DMS79 treated with DMSO at 0.1 percent for 48 hours (cell line): ENCODE data around the gene CDC25A.
"Not testable (repeated sequence)": the region's sequence is repeated elsewhere in the genome, so short reads cannot be mapped to it uniquely, and the experiment has no call there.

Source experiments
- DNase-seq: peaks from one replicate; lab custom pipeline; 2025; lab: John Stamatoyannopoulos, UW

CDC25A gene

GRCh38 chr3:48140936-48141603 is 47.1 kb downstream of the CDC25A start:
- DNase-seq = no peak

GRCh38 chr3:48140336-48140757 is 47.9 kb downstream of the CDC25A start:
- no peak for DNase-seq

- no peak for DNase-seq
Observed at GRCh38 chr3:48137425-48137999, 50.7 kb downstream of the CDC25A start.

DNA sequence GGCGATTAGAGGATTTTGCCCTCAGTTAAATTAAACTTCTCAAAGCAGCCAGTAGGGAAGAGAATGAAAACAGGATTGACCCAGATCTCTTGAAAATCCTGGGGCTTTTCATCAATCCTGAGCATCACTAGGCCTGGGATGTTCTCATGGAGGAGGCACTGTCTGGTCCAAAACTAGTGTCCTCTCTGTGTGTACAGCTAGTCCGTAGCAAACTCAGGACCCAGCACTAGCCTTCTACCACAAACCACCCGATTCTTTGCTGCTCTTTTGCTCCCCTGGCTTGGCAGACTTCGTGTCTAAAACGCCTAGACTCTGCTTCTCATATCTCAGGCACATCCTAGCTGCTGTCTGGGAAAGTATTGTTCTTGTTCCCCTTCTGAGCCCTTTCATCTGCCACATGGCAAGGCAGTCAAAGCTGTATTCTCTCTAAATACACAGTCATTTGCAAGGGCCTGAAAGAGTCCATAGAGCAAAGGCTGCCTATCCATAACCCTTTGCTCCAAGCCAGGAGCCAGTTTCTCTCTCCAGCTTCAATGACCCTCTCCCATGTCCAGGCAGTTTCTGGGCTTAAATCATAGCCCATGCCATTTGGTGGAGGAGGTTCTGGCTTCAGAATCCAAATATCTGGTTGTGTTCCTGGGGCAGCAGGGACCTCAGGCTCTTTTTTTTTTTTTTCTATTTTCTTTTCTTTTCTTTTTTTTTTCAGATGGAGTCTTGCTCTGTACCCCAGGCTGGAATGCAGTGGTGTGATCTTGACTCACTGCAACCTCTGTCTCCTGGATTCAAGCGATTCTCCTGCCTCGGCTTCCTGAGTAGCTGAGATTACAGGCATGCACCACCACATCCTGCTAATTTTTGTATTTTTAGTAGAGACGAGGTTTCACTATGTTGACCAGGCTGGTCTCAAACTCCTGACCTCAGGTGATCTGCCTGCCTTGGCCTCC is 52.4 kb downstream of the CDC25A start:
- DNase-seq = no peak

DNA sequence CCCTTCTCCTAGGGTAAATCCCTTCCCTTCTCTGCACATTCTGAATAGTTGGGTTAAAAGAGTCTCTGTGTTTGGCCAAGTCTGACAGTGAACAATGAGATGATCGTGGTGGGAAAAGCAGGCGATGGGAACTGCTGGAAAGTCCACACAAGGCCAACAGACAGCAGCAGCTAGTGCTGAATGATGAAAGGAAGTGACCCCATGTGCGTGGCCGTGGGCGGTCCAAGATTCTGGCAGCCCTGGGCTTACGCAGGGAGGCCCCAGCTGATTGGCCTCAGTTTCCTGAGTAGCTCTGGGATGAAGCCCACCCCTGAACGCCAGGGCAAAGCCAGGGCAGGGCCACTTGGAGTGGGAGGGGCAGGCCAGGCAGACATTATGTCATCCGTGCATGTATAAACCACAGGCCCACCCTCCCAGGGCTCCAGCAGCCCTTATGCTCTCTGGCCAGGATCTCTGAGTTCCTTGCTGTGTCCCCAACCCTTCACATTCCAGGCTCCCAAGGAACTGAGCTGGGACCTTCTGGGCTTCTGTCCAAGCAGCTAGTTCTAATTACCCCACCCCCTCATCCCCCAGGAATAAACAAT is 57.8 kb downstream of the CDC25A start:
- DNase-seq = peak; percentile 51

DNA sequence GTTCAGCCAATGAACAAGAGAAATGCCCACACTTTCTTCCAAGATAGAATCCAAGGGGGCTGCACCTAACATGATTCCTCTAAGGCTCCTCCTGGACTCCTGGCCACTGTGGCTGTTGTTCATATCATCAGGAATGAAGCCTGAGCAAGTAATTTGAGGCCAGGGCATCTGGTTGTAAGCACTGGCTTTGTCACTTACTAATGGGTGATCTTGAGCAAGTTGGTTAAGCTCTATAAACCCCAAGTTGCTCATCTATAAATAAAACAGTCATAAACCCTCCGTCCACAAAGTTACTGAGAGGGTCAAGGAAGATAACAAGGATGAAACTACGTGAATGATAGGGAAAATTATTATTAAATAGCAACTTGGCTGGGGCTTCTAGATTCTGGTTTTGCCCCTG is 58.3 kb downstream of the CDC25A start:
- DNase-seq = no peak

DNA sequence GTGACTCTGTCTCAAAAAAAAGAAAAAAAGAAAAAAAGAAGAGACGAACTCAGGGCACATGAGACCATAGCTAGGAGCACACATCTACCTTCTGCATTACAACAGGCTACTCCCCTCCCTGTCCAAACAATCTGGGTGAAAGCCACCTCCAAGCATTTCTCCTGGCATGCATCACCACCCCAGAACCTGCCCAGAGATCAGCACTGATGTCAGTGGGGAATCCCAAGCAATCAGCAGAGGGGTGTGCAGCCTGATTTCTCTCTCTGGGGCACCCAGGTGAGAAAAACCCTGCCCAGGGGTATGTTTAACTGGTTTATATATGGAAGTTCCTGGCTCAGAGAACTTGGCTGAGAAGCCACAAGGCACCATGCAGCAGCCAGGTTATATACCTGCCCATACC is 59.4 kb downstream of the CDC25A start:
- no peak for DNase-seq

- no peak for DNase-seq
Observed at GRCh38 chr3:48125886-48126622, 62.2 kb downstream of the CDC25A start.

DNA sequence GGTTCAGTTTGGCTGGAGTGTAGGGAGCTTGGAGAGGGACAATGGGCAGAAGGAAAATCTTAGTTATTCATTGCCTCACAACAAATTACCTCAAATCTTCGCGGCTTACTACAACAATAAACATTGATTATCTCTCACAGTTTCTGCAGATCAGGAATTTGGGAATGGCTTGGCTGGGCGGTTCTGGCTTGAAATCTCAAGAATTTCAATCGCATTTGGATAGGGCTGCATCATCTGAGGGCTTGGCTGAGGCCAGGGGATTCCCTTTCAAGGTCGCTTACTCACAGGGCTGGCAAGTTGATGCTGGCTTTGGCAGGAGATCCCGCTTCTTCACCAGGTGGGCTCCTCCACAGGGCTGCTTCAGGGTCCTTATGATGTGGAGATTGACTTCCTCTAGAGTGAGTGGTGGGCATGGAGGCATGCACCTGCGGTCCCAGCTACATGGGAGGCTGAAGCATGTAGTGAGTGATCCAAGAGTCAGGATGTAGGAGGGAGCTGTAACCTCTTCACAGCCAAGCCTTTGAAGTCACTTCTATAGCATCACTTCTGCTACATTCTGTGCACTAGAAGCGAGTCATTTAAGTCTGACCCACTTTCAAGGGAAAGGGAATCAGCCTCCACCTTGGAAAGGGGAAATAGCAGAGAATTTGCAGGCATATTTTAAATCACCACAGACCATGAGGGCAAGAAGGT is 63.1 kb downstream of the CDC25A start:
- DNase-seq = peak; percentile 6

DNA sequence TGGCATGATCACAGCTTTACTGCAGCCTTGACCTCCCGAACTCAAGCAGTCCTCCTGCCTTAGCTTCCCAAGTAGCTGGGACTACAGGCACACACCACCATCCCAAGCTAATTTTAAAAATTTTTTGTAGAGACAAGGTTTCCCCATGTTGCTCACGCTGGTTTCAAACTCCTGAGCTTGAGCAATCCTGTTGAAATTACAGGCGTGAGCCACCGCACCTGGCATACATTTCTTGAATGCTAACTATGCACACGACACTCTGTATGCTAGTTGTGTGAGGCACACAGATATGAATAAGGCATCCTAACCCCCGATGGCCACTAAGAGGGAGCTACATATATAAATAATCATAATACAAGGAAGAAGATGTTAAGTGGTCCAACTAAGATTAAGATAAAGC is 64.9 kb downstream of the CDC25A start:
- no peak for DNase-seq

GRCh38 chr3:48122504-48122903 is 65.7 kb downstream of the CDC25A start:
- no peak for DNase-seq

DNA sequence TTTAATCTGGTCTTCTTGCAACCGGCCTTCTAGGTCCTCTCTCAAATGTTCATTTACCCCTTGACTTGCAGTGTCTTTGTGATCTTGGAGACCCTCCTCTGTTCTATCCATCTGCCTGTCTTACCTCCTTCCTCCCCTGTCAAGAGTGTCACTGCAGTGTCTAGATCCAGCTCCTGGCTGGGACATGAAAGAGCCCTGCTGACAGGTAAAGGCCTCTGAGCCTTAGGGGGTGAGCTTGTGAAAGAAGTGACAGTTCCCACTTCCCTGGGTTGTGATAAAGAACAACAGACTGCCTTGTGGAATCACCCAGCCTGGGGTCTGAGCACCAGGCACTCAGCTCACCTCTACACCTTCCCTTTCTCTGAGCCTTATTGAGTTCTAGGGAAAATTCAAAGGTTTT is 68.0 kb downstream of the CDC25A start:
- no peak for DNase-seq

GRCh38 chr3:48119505-48120193 is 68.6 kb downstream of the CDC25A start:
- no peak for DNase-seq

- DNase-seq = no peak
Observed at GRCh38 chr3:48118928-48119327, 69.3 kb downstream of the CDC25A start.

DNA sequence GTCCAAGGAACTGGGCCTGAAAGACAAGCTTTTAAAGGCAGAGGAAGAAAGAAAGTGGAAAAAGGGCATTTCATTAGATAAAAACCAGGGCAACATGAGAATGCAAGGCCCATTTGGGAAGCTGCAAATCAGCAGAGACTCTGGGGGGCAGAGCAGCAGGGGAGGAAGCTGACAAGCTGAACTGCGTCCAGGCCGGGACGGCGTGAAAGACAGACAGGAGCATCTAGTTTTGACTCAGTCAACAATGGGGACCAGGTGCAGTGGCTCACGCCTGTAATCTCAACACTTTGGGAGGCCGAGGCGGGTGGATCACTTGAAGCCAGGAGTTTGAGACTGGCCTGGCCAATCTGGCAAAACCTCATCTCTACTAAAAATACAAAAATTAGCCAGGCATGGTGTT is 69.9 kb downstream of the CDC25A start:
- no peak for DNase-seq

DNA sequence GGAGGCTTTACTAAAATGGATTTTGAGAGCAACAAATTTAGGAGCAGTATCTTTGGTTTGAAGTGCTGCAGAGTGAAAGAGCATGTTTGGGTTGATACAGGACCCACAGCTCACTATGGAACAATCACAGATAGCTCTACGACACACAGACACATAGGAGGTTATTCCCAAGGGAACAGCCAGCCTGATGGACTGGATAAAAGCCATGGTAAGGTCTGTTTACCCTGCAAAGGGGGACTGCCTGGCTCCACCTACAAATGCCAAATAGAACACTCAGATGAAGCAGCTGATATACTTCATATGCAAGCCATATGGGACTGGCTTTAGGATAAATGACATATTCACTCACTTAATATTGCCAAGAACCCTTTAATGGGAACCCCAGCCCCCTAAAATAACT is 75.4 kb downstream of the CDC25A start:
- DNase-seq = no peak

DNA sequence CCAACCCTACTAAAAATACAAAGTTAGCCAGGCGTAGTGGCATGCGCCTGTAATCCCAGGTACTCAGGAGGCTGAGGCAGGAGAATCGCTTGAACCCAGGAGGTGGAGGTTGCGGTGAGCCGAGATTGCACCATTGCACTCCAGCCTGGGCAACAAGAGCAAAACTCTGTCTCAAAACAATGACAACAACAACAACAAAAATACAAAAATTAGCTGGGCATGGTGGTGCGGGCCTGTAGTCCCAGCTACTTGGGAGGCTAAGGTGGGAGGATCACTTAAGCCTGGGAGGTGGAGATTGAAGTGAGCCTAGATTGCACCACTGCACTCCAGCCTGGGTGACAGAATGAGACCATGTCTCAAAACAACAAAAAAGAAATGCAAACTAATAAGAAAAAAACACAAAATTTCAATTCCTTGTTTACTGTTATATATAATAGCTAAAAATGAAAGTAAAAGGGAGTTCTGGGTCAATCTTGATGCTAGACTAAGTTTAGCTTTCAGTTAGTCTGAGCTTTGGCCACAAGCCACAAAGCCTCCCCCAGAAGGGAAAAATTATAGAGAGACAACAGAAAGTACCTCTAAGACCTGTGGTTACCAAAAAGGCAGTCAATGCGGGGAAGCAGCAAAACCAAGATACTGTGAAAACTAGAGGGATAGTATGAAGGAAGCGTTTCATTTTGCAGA is 76.0 kb downstream of the CDC25A start:
- not testable (repeated sequence) for DNase-seq

- no peak for DNase-seq
Observed at GRCh38 chr3:48110463-48110862, 77.8 kb downstream of the CDC25A start.

GRCh38 chr3:48107227-48107626 is 81.0 kb downstream of the CDC25A start:
- DNase-seq = no peak
